Body of pancreas (tissue), 4 donors: ENCODE results near the gene ANKRD55. TPM values are rescaled to one million over a fixed set of nuclear protein-coding genes. Genes with fewer than 3 reads are reported as not detected.
A peak's percentile ranks its signal among the peaks of the same experiment; 100 is the strongest.

Experiments used
- ATAC-seq: fragments of 150-250 bp; one replicate; pipeline ENCODE4 v1.9.1; 2016
- DNase-seq, 4 donors: peaks; one replicate each; pipeline ENCODE4 v3.0.0-alpha.2; 2019
- H3K27ac ChIP-seq, 4 donors: fragments of 200-600 bp; sonication (generic); 1 replicate in 3 of 4; 2 replicates in 1 of 4; pipeline versions ENCODE4 v1.5.1 to v1.6.1; 2016 to 2019; ENCODE audit warnings: mild to moderate bottlenecking in 1 of 4, mixed read lengths in 1 of 4, moderate library complexity in 1 of 4
- H3K27me3 ChIP-seq, 2 donors: fragments of 200-600 bp; sonication (generic); one replicate each; pipeline ENCODE4 v1.6.0; 2016; ENCODE audit warnings: mild to moderate bottlenecking in 1 of 2
- H3K36me3 ChIP-seq, 2 donors: fragments of 200-600 bp; sonication (generic); replicated peaks in 1 of 2; 2 replicates each; pipeline ENCODE4 v1.5.1; 2016; ENCODE audit warnings: low read depth in 2 of 2; ENCODE audit not compliant: insufficient read depth in 1 of 2
- H3K4me1 ChIP-seq: fragments of 200-600 bp; sonication (generic); one replicate; pipeline ENCODE4 v1.6.0; 2016
- H3K4me3 ChIP-seq, 2 donors: fragments of 200-600 bp; sonication (generic); 1 replicate in 1 of 2; 2 replicates in 1 of 2; pipeline ENCODE4 v1.5.1; 2016 to 2019
- H3K9me3 ChIP-seq, 3 donors: fragments of 200-600 bp; sonication (generic); 1 replicate in 2 of 3; 2 replicates in 1 of 3; pipeline ENCODE4 v1.5.1; 2016
- POLR2A ChIP-seq, 3 donors: fragments of 450-650 bp; IDR thresholded peaks; one replicate each; pipeline ENCODE4 v1.6.1; 2016; ENCODE audit warnings: antibody characterized with exemption in 3 of 3, mild to moderate bottlenecking in 2 of 3
- WGBS, 2 donors: methylation state at CpG; one replicate each; pipeline ENCODE4 v1.1.5; 2017; 5-methylcytosine and 5-hydroxymethylcytosine counted together
- intact Hi-C: fragments of 100-400 bp; cut with DNase I; formaldehyde crosslinking; loops from one replicate; pipeline ENCODE4 v1.15.1; 2023
- total RNA-seq, 2 donors: library from RNA; depleted of rRNA; stranded (reverse); fragments of >200 nt; gene quantifications; one replicate each; pipeline ENCODE4 v1.1.0, GENCODE V29; 2016
- TF ChIP-seq, protein P1 (sequence below), 7 experiments: fragments of 450-650 bp in 4 of 7; fragments of 200-600 bp in 3 of 7; sonication (generic) in 3 of 7; IDR thresholded peaks; one replicate each; pipeline ENCODE4 v1.5.1; 2016 to 2019; ENCODE audit warnings: antibody characterized with exemption in 7 of 7

ANKRD55 gene
- total RNA-seq, 2 donors from 2014 or later: not detected

GRCh38 chr5:56176155-56176798, 56.9 kb downstream of the ANKRD55 start:
- TF ChIP-seq POLR2A (IDR thresholded peaks at IDR 0.05): no peak
- TF ChIP-seq, protein P1, sequence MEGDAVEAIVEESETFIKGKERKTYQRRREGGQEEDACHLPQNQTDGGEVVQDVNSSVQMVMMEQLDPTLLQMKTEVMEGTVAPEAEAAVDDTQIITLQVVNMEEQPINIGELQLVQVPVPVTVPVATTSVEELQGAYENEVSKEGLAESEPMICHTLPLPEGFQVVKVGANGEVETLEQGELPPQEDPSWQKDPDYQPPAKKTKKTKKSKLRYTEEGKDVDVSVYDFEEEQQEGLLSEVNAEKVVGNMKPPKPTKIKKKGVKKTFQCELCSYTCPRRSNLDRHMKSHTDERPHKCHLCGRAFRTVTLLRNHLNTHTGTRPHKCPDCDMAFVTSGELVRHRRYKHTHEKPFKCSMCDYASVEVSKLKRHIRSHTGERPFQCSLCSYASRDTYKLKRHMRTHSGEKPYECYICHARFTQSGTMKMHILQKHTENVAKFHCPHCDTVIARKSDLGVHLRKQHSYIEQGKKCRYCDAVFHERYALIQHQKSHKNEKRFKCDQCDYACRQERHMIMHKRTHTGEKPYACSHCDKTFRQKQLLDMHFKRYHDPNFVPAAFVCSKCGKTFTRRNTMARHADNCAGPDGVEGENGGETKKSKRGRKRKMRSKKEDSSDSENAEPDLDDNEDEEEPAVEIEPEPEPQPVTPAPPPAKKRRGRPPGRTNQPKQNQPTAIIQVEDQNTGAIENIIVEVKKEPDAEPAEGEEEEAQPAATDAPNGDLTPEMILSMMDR (IDR thresholded peaks at IDR 0.05): no peak
- intact Hi-C loops: no loop called here
- no peaks in the 10 kb centered on the region for H3K9me3 ChIP-seq
- DNase-seq (peak in 1 of 4 donors; percentile 37), ATAC-seq (peak; percentile 56)
- WGBS, 2 donors: 85 to 92% methylated on average over 6 of the region's 6 CpGs
- H3K4me1 ChIP-seq: no peaks in the 10 kb centered on the region
- H3K4me3 ChIP-seq: no peak overlapping the region
- peak overlapping the region in 1 of 4 donors; percentile 18 for H3K27ac ChIP-seq
- H3K27me3 ChIP-seq: no peaks in the 10 kb centered on the region
- no peaks in the 10 kb centered on the region for H3K36me3 ChIP-seq

GRCh38 chr5:56175488-56175887, 57.6 kb downstream of the ANKRD55 start:
- TF ChIP-seq POLR2A (IDR thresholded peaks at IDR 0.05): no peak
- TF ChIP-seq, protein P1 (IDR thresholded peaks at IDR 0.05): no peak
- H3K27me3 ChIP-seq: no peaks in the 10 kb centered on the region
- intact Hi-C loops: no loop called here
- no peaks in the 10 kb centered on the region for H3K9me3 ChIP-seq
- ATAC-seq (peak; percentile 15), DNase-seq (peak in 2 of 4 donors; percentile 21 to 37)
- H3K27ac ChIP-seq: peak overlapping the region in 1 of 4 donors; percentile 18
- H3K4me3 ChIP-seq: no peak overlapping the region
- 32 to 41% methylated on average over 3 of the region's 3 CpGs for WGBS, 2 donors
- no peaks in the 10 kb centered on the region for H3K4me1 ChIP-seq
- no peaks in the 10 kb centered on the region for H3K36me3 ChIP-seq

DNA sequence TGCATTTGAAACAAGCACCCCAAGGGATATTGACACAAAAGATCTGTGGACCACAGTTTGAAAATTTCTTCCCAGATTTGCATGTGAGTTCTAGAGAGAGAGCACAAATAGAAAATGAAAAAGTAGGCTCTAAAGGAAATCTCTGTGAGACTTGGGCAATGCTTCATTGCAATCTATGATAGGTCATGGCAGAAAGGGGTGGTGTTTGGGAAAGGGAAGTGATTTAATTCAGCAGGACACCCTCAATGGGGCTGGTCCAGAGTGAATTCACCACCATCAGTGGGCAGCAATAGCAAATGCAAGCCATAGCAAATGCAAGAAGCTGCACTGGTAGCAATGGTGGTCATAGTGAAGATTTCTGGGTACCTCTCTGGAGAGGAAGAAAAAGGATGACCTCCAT, 58.1 kb downstream of the ANKRD55 start:
- no peak for ATAC-seq

GRCh38 chr5:56172241-56172640, 60.9 kb downstream of the ANKRD55 start:
- 59 to 66% methylated on average over 1 of the region's 1 CpG for WGBS, 2 donors
- H3K27ac ChIP-seq: no peak overlapping the region

More for the DNA sequence above, 58.1 kb downstream of the ANKRD55 start:
- TF ChIP-seq, protein P1 (IDR thresholded peaks at IDR 0.05): no peak
- no peak for TF ChIP-seq POLR2A (IDR thresholded peaks at IDR 0.05)
- H3K4me1 ChIP-seq: no peaks in the 10 kb centered on the region
- no peaks in the 10 kb centered on the region for H3K9me3 ChIP-seq
- intact Hi-C loops: no loop called here
- H3K36me3 ChIP-seq: no peaks in the 10 kb centered on the region
- no peak for DNase-seq
- no peak overlapping the region for H3K4me3 ChIP-seq
- no peaks in the 10 kb centered on the region for H3K27me3 ChIP-seq
- H3K27ac ChIP-seq: no peak overlapping the region

More at GRCh38 chr5:56172241-56172640, 60.9 kb downstream of the ANKRD55 start:
- TF ChIP-seq, protein P1 (IDR thresholded peaks at IDR 0.05): no peak
- no peak for TF ChIP-seq POLR2A (IDR thresholded peaks at IDR 0.05)
- no peaks in the 10 kb centered on the region for H3K9me3 ChIP-seq
- H3K36me3 ChIP-seq: no peaks in the 10 kb centered on the region
- intact Hi-C loops: no loop called here
- DNase-seq (no peak), ATAC-seq (no peak)
- no peaks in the 10 kb centered on the region for H3K4me1 ChIP-seq
- H3K27me3 ChIP-seq: no peaks in the 10 kb centered on the region
- no peak overlapping the region for H3K4me3 ChIP-seq
